ENCODE data around the gene MAP3K20. TPM values are rescaled to one million over a fixed set of nuclear protein-coding genes. Genes with fewer than 3 reads are reported as not detected.
"Not testable (repeated sequence)": the region's sequence is repeated elsewhere in the genome, so short reads cannot be mapped to it uniquely, and the experiment has no call there.

Gene MAP3K20
- total RNA-seq, 6 donors from 2014 or later = 16.3 to 41.7 (median 34.7) TPM

DNA sequence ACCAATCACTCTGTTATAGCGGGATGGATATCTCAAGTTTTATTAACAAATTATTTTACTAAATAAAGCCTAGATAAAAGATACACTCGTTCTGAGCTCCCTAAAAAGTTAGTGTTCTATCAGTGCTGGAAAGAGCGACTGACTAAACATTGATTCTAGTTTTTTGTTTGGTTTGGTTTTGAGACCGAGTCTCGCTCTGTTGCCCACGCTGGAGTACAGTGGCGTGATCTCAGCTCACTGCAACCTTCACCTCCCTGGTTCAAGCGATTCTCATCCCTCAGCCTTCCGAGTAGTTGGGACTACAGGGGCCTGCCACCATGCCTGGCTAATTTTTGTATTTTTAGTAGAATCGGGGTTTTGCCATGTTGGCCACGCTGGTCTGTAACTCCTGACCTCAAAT, 205.2 kb downstream of the MAP3K20 start:
- H3K27me3 ChIP-seq = no peaks in the 10 kb centered on the region
- TF ChIP-seq EP300 (IDR thresholded peaks at IDR 0.05) = no peak
- TF ChIP-seq, protein P1, sequence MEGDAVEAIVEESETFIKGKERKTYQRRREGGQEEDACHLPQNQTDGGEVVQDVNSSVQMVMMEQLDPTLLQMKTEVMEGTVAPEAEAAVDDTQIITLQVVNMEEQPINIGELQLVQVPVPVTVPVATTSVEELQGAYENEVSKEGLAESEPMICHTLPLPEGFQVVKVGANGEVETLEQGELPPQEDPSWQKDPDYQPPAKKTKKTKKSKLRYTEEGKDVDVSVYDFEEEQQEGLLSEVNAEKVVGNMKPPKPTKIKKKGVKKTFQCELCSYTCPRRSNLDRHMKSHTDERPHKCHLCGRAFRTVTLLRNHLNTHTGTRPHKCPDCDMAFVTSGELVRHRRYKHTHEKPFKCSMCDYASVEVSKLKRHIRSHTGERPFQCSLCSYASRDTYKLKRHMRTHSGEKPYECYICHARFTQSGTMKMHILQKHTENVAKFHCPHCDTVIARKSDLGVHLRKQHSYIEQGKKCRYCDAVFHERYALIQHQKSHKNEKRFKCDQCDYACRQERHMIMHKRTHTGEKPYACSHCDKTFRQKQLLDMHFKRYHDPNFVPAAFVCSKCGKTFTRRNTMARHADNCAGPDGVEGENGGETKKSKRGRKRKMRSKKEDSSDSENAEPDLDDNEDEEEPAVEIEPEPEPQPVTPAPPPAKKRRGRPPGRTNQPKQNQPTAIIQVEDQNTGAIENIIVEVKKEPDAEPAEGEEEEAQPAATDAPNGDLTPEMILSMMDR (IDR thresholded peaks at IDR 0.05) = no peak
- TF ChIP-seq POLR2AphosphoS5 (IDR thresholded peaks at IDR 0.05) = no peak
- TF ChIP-seq POLR2A (IDR thresholded peaks at IDR 0.05) = no peak
- no peaks in the 10 kb centered on the region for H3K9me3 ChIP-seq
- DNase-seq = no peak
- no peak overlapping the region for H3K4me3 ChIP-seq
- no peaks in the 10 kb centered on the region for H3K4me1 ChIP-seq
- H3K27ac ChIP-seq = no peak overlapping the region
- no peaks in the 10 kb centered on the region for H3K36me3 ChIP-seq
- 88 to 94% methylated on average over 11 of the region's 11 CpGs for WGBS, 2 donors
- no peak for ATAC-seq (ENCODE audit: low FRiP score in 2 of 2)

DNA sequence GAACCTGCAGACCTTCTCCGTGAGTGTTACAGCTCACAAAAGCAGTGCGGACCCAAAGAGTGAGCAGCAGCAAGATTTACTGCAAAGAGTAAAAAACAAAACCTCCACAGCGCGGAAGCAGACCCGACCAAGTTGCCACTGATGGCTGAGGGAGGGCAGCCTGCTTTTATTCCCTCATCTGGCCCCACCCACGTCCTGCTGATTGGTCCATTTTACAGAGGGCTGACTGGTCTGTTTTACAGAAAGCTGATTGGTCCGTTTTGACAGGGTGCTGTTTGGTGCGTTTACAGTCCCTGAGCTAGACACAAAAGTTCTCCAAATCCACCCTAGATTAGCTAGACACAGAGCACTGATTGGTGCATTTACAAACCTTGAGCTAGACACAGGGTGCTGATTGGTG, 206.3 kb downstream of the MAP3K20 start:
- ATAC-seq (ENCODE audit: low FRiP score in 2 of 2); H3K27ac ChIP-seq; H3K4me3 ChIP-seq; H3K36me3 ChIP-seq; H3K27me3 ChIP-seq; H3K4me1 ChIP-seq; H3K9me3 ChIP-seq; DNase-seq: not testable (repeated sequence)
- 90 to 94% methylated on average over 8 of the region's 8 CpGs for WGBS, 2 donors

DNA sequence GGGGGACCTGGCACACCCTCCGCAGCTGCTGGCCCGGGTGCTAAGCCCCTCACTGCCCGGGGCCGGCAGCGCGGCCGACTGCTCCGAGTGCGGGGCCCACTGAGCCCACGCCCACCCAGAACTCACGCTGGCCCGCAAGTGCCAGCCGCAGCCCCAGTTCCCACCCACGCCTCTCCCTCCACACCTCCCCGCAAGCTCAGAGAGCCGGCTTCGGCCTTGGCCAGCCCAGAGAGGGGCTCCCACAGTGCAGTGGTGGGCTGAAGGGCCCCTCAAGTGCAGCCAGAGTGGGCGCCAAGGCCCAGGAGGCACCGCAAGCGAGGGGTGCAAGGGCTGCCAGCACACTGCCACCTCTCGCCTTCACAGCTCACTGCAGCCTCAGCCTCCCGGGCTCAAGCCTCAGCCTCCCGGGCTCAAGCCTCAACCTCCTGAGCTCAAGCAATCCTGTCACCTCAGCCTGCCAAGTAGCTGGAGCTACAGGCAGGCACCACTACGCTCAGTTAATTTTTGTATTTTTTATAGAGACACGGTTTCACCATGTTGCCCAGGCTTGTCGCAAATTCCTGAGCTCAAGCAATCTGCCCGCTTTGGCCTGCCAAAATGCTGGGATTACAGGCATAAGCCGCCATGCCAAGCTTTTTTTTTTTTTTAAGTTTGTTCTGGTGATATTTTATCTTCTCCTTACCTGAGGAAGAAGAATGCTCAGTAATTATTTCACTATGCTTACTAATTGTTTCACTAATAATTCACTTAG, 207.3 kb downstream of the MAP3K20 start:
- Histone ChIP-seq H3K4me1 (no peaks in the 10 kb centered on the region), H3K9me3 (no peaks in the 10 kb centered on the region), H3K36me3 (no peaks in the 10 kb centered on the region), H3K27me3 (no peaks in the 10 kb centered on the region), H3K4me3 (no peak overlapping the region), H3K27ac (no peak overlapping the region)
- ATAC-seq (ENCODE audit: low FRiP score in 2 of 2) = no peak
- 96 to 97% methylated on average over 16 to 19 of the region's 28 CpGs for WGBS, 2 donors
- DNase-seq = peak in 1 of 2 donors; percentile 74
- TF ChIP-seq POLR2A (IDR thresholded peaks at IDR 0.05) (no peak), POLR2AphosphoS5 (IDR thresholded peaks at IDR 0.05) (no peak), EP300 (IDR thresholded peaks at IDR 0.05) (no peak)
- TF ChIP-seq, protein P1 (IDR thresholded peaks at IDR 0.05) = no peak

DNA sequence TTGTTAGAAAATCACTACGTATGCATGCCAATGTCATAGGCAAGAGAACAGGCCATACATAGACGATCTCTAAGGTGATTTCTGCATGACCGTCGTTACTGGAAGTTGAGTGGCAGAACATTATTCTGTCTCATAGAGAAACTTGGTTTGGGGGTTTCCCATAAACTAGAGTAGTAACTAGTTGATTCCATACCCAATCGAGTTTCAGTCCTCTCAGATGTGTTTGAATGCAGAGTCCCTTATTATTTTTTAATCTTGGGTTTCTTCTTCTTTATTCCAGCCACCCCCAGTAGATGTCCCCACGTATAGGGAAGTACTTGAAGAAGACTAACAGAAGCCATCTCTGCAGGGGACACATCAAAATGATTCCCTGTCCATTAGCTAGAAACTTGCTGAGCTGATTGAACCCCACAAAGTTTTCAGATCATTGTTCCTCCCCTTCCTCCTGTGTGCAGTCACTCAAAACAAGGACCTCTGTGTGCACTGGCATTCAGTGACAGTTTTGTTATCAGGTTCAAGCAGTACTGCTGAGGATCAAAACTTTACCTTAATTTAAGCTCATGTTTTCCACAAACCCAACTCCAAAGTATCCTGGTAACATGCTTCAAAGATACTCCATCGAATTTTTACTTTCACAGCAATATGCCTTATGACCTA, 210.6 kb downstream of the MAP3K20 start:
- WGBS, 2 donors = 63 to 79% methylated on average over 7 of the region's 7 CpGs
- DNase-seq (no peak), ATAC-seq (ENCODE audit: low FRiP score in 2 of 2) (no peak)
- H3K9me3 ChIP-seq = no peaks in the 10 kb centered on the region
- no peaks in the 10 kb centered on the region for H3K36me3 ChIP-seq
- TF ChIP-seq, protein P1 (IDR thresholded peaks at IDR 0.05) = no peak
- TF ChIP-seq EP300 (IDR thresholded peaks at IDR 0.05) (no peak), POLR2AphosphoS5 (IDR thresholded peaks at IDR 0.05) (no peak), POLR2A (IDR thresholded peaks at IDR 0.05) (no peak)
- H3K4me3 ChIP-seq = no peak overlapping the region
- no peaks in the 10 kb centered on the region for H3K27me3 ChIP-seq
- H3K4me1 ChIP-seq = no peaks in the 10 kb centered on the region
- H3K27ac ChIP-seq = no peak overlapping the region

DNA sequence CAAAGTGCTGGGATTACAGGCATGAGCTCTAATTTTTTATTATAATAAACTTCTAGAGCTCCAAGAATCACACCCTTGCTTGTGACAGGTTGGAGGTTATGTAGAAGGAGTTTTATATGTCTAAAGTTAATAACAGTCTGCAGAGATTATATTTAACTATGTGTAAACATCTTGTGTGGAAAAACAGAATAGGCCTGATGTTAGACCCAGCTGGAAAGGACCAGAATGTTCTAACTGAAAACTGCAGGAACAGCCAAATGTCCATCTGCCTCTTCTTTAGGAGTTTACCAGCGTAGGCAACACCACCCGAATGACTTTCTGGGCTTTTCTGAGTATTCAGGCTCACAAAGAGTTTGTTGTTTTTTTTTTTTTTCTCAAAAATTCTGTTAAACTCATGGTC, 211.9 kb downstream of the MAP3K20 start:
- ATAC-seq (ENCODE audit: low FRiP score in 2 of 2) (no peak), DNase-seq (no peak)
- no peak for TF ChIP-seq POLR2A (IDR thresholded peaks at IDR 0.05)
- no peak for TF ChIP-seq EP300 (IDR thresholded peaks at IDR 0.05)
- TF ChIP-seq, protein P1 (IDR thresholded peaks at IDR 0.05) = no peak
- TF ChIP-seq POLR2AphosphoS5 (IDR thresholded peaks at IDR 0.05) = no peak
- H3K27ac ChIP-seq = no peak overlapping the region
- no peaks in the 10 kb centered on the region for H3K27me3 ChIP-seq
- H3K36me3 ChIP-seq = no peaks in the 10 kb centered on the region
- no peak overlapping the region for H3K4me3 ChIP-seq
- no peaks in the 10 kb centered on the region for H3K4me1 ChIP-seq
- no peaks in the 10 kb centered on the region for H3K9me3 ChIP-seq
- WGBS, 2 donors = 89 to 98% methylated on average over 2 of the region's 2 CpGs
